Measurements from ENCODE around the gene TMPRSS2. TPM values are rescaled to one million over a fixed set of nuclear protein-coding genes. Genes with fewer than 3 reads are reported as not detected.

TMPRSS2 gene
- total RNA-seq, 1 donor from 2014 or later: 0.12 TPM

DNA sequence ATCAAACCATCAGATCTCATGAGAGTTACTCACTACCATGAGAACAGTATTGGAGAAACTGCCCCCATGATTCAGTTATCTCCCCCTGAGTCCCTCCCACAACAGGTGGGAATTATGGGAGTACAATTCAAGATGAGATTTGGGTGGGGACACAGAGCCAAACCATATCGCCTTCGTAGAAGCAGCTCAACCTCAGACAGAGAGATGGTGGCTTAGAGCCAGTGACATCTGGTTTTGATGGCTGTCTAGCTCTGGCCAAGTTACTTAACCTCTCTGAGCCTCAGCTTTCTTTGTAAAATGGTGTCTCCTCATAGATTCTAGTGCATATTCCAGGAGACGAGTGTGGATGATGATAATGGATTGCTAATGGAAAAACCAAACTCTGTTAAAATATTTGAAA lies 54.8 kb downstream of the TMPRSS2 start:
- no peaks in the 10 kb centered on the region for H3K36me3 Mint-ChIP-seq (ENCODE audit: low read depth)
- H3K4me3 Mint-ChIP-seq (ENCODE audit: unreplicated experiment): no peak overlapping the region
- H3K4me1 Mint-ChIP-seq (ENCODE audit: low read depth): peaks cover 3% of the 10 kb centered on the region
- no peak for DNase-seq (ENCODE audit: low spot score)
- H3K9me3 Mint-ChIP-seq (ENCODE audit: low read depth): no peaks in the 10 kb centered on the region
- H3K27ac Mint-ChIP-seq (ENCODE audit: unreplicated experiment): no peak overlapping the region
- H3K27me3 Mint-ChIP-seq (ENCODE audit: low read depth): no peaks in the 10 kb centered on the region
- TF ChIP-seq, protein P1, sequence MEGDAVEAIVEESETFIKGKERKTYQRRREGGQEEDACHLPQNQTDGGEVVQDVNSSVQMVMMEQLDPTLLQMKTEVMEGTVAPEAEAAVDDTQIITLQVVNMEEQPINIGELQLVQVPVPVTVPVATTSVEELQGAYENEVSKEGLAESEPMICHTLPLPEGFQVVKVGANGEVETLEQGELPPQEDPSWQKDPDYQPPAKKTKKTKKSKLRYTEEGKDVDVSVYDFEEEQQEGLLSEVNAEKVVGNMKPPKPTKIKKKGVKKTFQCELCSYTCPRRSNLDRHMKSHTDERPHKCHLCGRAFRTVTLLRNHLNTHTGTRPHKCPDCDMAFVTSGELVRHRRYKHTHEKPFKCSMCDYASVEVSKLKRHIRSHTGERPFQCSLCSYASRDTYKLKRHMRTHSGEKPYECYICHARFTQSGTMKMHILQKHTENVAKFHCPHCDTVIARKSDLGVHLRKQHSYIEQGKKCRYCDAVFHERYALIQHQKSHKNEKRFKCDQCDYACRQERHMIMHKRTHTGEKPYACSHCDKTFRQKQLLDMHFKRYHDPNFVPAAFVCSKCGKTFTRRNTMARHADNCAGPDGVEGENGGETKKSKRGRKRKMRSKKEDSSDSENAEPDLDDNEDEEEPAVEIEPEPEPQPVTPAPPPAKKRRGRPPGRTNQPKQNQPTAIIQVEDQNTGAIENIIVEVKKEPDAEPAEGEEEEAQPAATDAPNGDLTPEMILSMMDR (IDR thresholded peaks at IDR 0.05): no peak

DNA sequence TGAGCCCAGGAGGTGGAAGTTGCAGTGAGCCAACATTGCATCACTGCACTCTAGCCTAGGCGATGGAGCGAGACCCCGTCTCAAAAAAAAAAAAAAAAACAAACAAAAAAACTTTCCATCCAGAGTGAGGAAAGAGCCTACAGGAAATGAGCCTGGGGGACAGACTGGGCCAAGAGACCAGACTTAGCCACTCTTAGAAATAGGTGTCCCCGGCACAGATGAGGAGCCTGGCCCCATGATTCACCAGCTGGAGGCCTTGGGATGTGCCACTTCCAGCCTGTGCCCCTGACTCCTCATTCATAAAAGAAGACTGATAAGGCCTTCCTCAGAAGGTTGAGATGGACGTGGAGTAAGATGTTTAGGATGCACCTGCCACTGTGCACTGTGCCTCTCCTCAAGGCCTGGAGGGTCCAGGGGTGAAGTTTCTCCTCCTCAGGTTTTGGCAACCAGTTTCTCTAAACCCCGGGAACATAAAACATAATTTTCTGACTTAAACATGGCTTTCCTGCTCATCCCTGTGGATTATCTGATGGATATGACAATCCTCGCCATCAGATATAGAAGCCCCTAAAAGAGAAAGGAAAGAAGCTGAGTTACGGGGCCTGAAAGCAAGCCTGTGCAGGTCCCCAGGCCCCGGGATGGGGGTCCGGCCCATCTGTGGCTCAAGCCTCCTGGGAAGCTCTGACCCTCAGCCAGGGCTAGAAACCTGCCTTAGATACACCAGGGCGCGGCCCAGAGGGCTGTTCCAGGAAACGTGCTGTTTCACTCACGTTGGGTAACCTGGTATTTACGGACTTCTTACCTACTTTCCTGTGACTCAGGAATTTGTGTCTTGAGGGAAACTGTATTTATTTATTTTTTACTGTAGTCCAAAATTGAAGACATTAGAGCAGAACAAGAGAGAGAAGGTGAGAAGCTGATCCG lies 55.9 kb downstream of the TMPRSS2 start:
- TF ChIP-seq, protein P1 (IDR thresholded peaks at IDR 0.05): no peak
- H3K4me3 Mint-ChIP-seq (ENCODE audit: unreplicated experiment): no peak overlapping the region

DNA sequence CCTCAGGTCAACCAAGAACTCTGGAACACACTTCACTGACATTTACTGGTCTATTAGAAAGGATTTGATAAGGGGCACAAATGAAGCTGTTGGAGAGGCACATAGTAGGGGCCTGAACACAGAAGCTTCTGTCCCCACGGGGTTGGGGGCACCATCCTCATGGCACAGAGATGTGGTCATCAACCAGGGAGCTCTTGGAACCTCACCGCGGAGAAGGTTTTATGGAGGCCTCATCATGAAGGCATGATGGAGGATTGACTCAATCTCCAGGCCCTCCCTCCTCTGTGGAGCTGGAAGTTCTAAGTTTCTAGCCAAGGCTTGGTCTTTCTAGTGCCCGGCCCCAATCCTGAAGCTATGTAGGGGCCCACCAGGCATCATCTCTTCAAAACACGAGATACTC lies 58.3 kb downstream of the TMPRSS2 start:
- H3K4me1 Mint-ChIP-seq (ENCODE audit: low read depth): no peaks in the 10 kb centered on the region
- peaks cover 3% of the 10 kb centered on the region for H3K36me3 Mint-ChIP-seq (ENCODE audit: low read depth)
- H3K9me3 Mint-ChIP-seq (ENCODE audit: low read depth): no peaks in the 10 kb centered on the region
- no peaks in the 10 kb centered on the region for H3K27me3 Mint-ChIP-seq (ENCODE audit: low read depth)
- TF ChIP-seq, protein P1 (IDR thresholded peaks at IDR 0.05): no peak
- no peak overlapping the region for H3K4me3 Mint-ChIP-seq (ENCODE audit: unreplicated experiment)
- DNase-seq (ENCODE audit: low spot score): no peak
- H3K27ac Mint-ChIP-seq (ENCODE audit: unreplicated experiment): no peak overlapping the region

More for the DNA sequence above, 55.9 kb downstream of the TMPRSS2 start:
- Mint-ChIP-seq H3K9me3 (ENCODE audit: low read depth) (no peaks in the 10 kb centered on the region), H3K27ac (ENCODE audit: unreplicated experiment) (no peak overlapping the region), H3K27me3 (ENCODE audit: low read depth) (no peaks in the 10 kb centered on the region), H3K4me1 (ENCODE audit: low read depth) (no peaks in the 10 kb centered on the region), H3K36me3 (ENCODE audit: low read depth) (peaks cover 2% of the 10 kb centered on the region)
- no peak for DNase-seq (ENCODE audit: low spot score)

DNA sequence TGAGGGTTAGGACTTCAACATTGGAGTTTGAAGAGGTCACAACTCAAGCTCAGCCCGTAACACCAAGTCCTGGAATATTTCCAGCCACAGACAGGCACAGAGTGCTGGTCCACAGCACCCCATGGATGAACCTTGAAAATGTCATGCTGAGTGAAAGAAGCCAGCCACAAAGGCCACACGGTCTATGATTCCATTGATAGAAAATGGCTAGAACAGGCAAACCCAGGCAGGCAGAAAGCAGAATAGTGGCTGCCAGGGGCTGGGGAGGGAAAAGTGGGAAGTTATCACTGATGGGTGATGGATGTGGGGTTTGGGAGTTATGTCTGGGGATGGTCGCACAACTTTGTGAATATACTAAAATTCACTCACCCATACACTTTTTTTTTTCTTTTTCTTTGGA lies 60.6 kb downstream of the TMPRSS2 start:
- no peaks in the 10 kb centered on the region for H3K4me1 Mint-ChIP-seq (ENCODE audit: low read depth)
- no peak overlapping the region for H3K4me3 Mint-ChIP-seq (ENCODE audit: unreplicated experiment)
- H3K27me3 Mint-ChIP-seq (ENCODE audit: low read depth): no peaks in the 10 kb centered on the region
- no peak overlapping the region for H3K27ac Mint-ChIP-seq (ENCODE audit: unreplicated experiment)
- TF ChIP-seq, protein P1 (IDR thresholded peaks at IDR 0.05): no peak
- H3K36me3 Mint-ChIP-seq (ENCODE audit: low read depth): peaks cover 3% of the 10 kb centered on the region
- DNase-seq (ENCODE audit: low spot score): no peak
- H3K9me3 Mint-ChIP-seq (ENCODE audit: low read depth): no peaks in the 10 kb centered on the region

DNA sequence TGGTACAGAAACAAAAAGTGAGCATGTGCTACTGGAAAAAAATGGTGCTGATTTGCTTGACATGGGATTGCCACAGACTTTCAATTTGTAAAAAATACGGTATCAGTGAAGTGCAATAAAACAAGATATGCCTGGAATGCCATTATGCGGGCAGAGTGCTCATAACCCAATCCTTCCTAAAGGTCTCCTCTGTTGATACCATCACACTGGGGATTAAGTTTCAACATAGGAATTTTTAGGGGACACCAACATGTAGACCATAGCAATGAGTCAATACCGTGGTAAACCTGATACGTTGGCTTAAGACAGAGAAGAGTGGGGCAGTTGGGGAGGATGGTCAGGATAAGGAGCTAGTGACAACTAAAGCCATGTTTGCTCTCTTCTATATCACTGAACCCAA lies 61.4 kb downstream of the TMPRSS2 start:
- H3K9me3 Mint-ChIP-seq (ENCODE audit: low read depth): no peaks in the 10 kb centered on the region
- H3K27me3 Mint-ChIP-seq (ENCODE audit: low read depth): no peaks in the 10 kb centered on the region
- no peak overlapping the region for H3K27ac Mint-ChIP-seq (ENCODE audit: unreplicated experiment)
- H3K4me1 Mint-ChIP-seq (ENCODE audit: low read depth): no peaks in the 10 kb centered on the region
- TF ChIP-seq, protein P1 (IDR thresholded peaks at IDR 0.05): no peak
- H3K36me3 Mint-ChIP-seq (ENCODE audit: low read depth): peaks cover 3% of the 10 kb centered on the region
- H3K4me3 Mint-ChIP-seq (ENCODE audit: unreplicated experiment): no peak overlapping the region
- DNase-seq (ENCODE audit: low spot score): no peak
